Astrocyte (in vitro differentiated cells and primary cell): ENCODE data around the gene RIMBP2. TPM values are rescaled to one million over a fixed set of nuclear protein-coding genes. Genes with fewer than 3 reads are reported as not detected.
"Not testable (repeated sequence)": the region's sequence is repeated elsewhere in the genome, so short reads cannot be mapped to it uniquely, and the experiment has no call there.

ENCODE experiments used
- DNase-seq: peaks from one replicate; pipeline ENCODE4 v3.0.0-alpha.2; 2010; ENCODE audit warnings: low read depth
- FAIRE-seq: peaks from 2 replicates; lab custom pipeline; 2011; peaks lifted over from hg19 to GRCh38; lab: Jason Lieb, UNC
- H2AFZ ChIP-seq: 2 replicates; pipeline ENCODE4 v1.6.0; 2012; ENCODE audit warnings: low read depth, low read length, inconsistent platforms
- H3K27ac ChIP-seq: 2 replicates; pipeline ENCODE4 v1.5.1; 2011; ENCODE audit warnings: low read depth, low read length, inconsistent platforms
- H3K27me3 ChIP-seq: 2 replicates; pipeline ENCODE4 v1.6.0; 2011; ENCODE audit warnings: low read length, inconsistent platforms; ENCODE audit not compliant: insufficient read depth
- H3K36me3 ChIP-seq: 2 replicates; pipeline ENCODE4 v1.5.1; 2011; ENCODE audit warnings: low read length, inconsistent platforms; ENCODE audit not compliant: insufficient read depth
- H3K4me1 ChIP-seq: 2 replicates; pipeline ENCODE4 v1.5.1; 2011; ENCODE audit warnings: low read length, inconsistent platforms; ENCODE audit not compliant: insufficient read depth
- H3K4me2 ChIP-seq: 2 replicates; pipeline ENCODE4 v1.6.0; 2012; ENCODE audit warnings: low read length, inconsistent platforms
- H3K4me3 ChIP-seq: 2 replicates; pipeline ENCODE4 v1.5.1; 2011; ENCODE audit warnings: low read depth, mild to moderate bottlenecking, low read length, inconsistent platforms; ENCODE audit not compliant: insufficient read depth
- H3K79me2 ChIP-seq: 2 replicates; pipeline ENCODE4 v1.6.0; 2012; ENCODE audit warnings: mild to moderate bottlenecking, low read length, inconsistent platforms; ENCODE audit not compliant: insufficient read depth
- H3K9ac ChIP-seq: 2 replicates; pipeline ENCODE4 v1.6.0; 2012; ENCODE audit warnings: mild to moderate bottlenecking, low read length, inconsistent platforms
- H3K9me3 ChIP-seq: 2 replicates; pipeline ENCODE4 v1.5.1; 2012; ENCODE audit warnings: low read depth, mild to moderate bottlenecking, low read length, inconsistent platforms; ENCODE audit not compliant: insufficient read depth
- H4K20me1 ChIP-seq: 2 replicates; pipeline ENCODE4 v1.6.0; 2012; ENCODE audit warnings: low read length, inconsistent platforms; ENCODE audit not compliant: insufficient read depth
- H3K27ac Mint-ChIP-seq: one replicate; pipeline ENCODE4 v1.8.0; 2021; ENCODE audit warnings: mild to moderate bottlenecking, mixed read lengths; ENCODE audit not compliant: unreplicated experiment
- H3K27me3 Mint-ChIP-seq: one replicate; pipeline ENCODE4 v1.8.0; 2021; ENCODE audit warnings: low read depth, mixed read lengths; ENCODE audit not compliant: unreplicated experiment
- H3K36me3 Mint-ChIP-seq: one replicate; pipeline ENCODE4 v1.8.0; 2021; ENCODE audit warnings: low read depth, mixed read lengths; ENCODE audit not compliant: unreplicated experiment
- H3K4me1 Mint-ChIP-seq: one replicate; pipeline ENCODE4 v1.8.0; 2021; ENCODE audit warnings: low read depth, mixed read lengths; ENCODE audit not compliant: unreplicated experiment
- H3K4me3 Mint-ChIP-seq: one replicate; pipeline ENCODE4 v1.8.0; 2021; ENCODE audit warnings: mild to moderate bottlenecking, moderate library complexity, mixed read lengths; ENCODE audit not compliant: unreplicated experiment
- H3K9me3 Mint-ChIP-seq: one replicate; pipeline ENCODE4 v1.8.0; 2021; ENCODE audit warnings: mild to moderate bottlenecking, mixed read lengths; ENCODE audit not compliant: unreplicated experiment
- EZH2 ChIP-seq: IDR thresholded peaks from 2 replicates; pipeline ENCODE4 v1.6.1; 2012; ENCODE audit warnings: mild to moderate bottlenecking, low read length, inconsistent platforms; ENCODE audit not compliant: insufficient read depth
- total RNA-seq: library from RNA; stranded (reverse); gene quantifications from 2 replicates; pipeline ENCODE4 v1.2.1, GENCODE V29; 2021
- TF ChIP-seq, protein P1 (sequence below): IDR thresholded peaks from 2 replicates; pipeline ENCODE4 v1.5.1; 2011; ENCODE audit warnings: low read depth, mild to moderate bottlenecking, inconsistent platforms, low read length, moderate library complexity; ENCODE audit not compliant: insufficient read depth

Gene RIMBP2
- total RNA-seq, 1 donor from 2014 or later: 2.2 TPM

GRCh38 chr12:130752692-130753230, 36.7 kb upstream of the RIMBP2 start:
- no peak for FAIRE-seq

GRCh38 chr12:130752037-130752436, 35.9 kb upstream of the RIMBP2 start:
- not testable (repeated sequence) for FAIRE-seq, H3K4me1 Mint-ChIP-seq, H3K36me3 Mint-ChIP-seq

More at GRCh38 chr12:130752692-130753230, 36.7 kb upstream of the RIMBP2 start:
- H2AFZ ChIP-seq: no peak overlapping the region
- no peaks in the 10 kb centered on the region for H3K79me2 ChIP-seq
- H3K9me3 ChIP-seq: no peaks in the 10 kb centered on the region
- no peaks in the 10 kb centered on the region for H3K4me1 ChIP-seq
- Mint-ChIP-seq H3K36me3 (no peaks in the 10 kb centered on the region), H3K27ac (no peak overlapping the region), H3K27me3 (peaks cover 21% of the 10 kb centered on the region), H3K9me3 (no peaks in the 10 kb centered on the region), H3K4me3 (no peak overlapping the region), H3K4me1 (no peaks in the 10 kb centered on the region)
- H3K27ac ChIP-seq: no peak overlapping the region
- no peaks in the 10 kb centered on the region for H3K36me3 ChIP-seq
- no peaks in the 10 kb centered on the region for H4K20me1 ChIP-seq
- TF ChIP-seq, protein P1, sequence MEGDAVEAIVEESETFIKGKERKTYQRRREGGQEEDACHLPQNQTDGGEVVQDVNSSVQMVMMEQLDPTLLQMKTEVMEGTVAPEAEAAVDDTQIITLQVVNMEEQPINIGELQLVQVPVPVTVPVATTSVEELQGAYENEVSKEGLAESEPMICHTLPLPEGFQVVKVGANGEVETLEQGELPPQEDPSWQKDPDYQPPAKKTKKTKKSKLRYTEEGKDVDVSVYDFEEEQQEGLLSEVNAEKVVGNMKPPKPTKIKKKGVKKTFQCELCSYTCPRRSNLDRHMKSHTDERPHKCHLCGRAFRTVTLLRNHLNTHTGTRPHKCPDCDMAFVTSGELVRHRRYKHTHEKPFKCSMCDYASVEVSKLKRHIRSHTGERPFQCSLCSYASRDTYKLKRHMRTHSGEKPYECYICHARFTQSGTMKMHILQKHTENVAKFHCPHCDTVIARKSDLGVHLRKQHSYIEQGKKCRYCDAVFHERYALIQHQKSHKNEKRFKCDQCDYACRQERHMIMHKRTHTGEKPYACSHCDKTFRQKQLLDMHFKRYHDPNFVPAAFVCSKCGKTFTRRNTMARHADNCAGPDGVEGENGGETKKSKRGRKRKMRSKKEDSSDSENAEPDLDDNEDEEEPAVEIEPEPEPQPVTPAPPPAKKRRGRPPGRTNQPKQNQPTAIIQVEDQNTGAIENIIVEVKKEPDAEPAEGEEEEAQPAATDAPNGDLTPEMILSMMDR: no peak
- no peak for TF ChIP-seq EZH2
- H3K9ac ChIP-seq: no peak overlapping the region
- H3K4me3 ChIP-seq: no peak overlapping the region
- H3K27me3 ChIP-seq: no peaks in the 10 kb centered on the region
- DNase-seq: no peak
- H3K4me2 ChIP-seq: no peak overlapping the region

GRCh38 chr12:130748786-130749185, 32.7 kb upstream of the RIMBP2 start:
- no peaks in the 10 kb centered on the region for H3K9me3 ChIP-seq
- H3K36me3 ChIP-seq: no peaks in the 10 kb centered on the region
- no peak overlapping the region for H3K4me3 Mint-ChIP-seq
- no peak overlapping the region for H3K27ac Mint-ChIP-seq
- H3K9ac ChIP-seq: no peak overlapping the region
- no peaks in the 10 kb centered on the region for H3K9me3 Mint-ChIP-seq
- no peaks in the 10 kb centered on the region for H4K20me1 ChIP-seq
- no peak for DNase-seq
- no peak overlapping the region for H3K27ac ChIP-seq
- H3K36me3 Mint-ChIP-seq: no peaks in the 10 kb centered on the region
- H3K27me3 ChIP-seq: no peaks in the 10 kb centered on the region
- no peaks in the 10 kb centered on the region for H3K4me1 ChIP-seq
- H3K4me1 Mint-ChIP-seq: no peaks in the 10 kb centered on the region
- no peaks in the 10 kb centered on the region for H3K79me2 ChIP-seq
- H3K4me3 ChIP-seq: no peak overlapping the region
- no peak for FAIRE-seq
- H2AFZ ChIP-seq: no peak overlapping the region
- peaks cover 24% of the 10 kb centered on the region for H3K27me3 Mint-ChIP-seq
- TF ChIP-seq, protein P1: no peak
- TF ChIP-seq EZH2: no peak
- H3K4me2 ChIP-seq: no peak overlapping the region

More at GRCh38 chr12:130752037-130752436, 35.9 kb upstream of the RIMBP2 start:
- not testable (repeated sequence) for H3K4me1 ChIP-seq, H3K36me3 ChIP-seq, H3K4me3 Mint-ChIP-seq, H3K4me2 ChIP-seq, H3K9me3 Mint-ChIP-seq, H4K20me1 ChIP-seq, H3K79me2 ChIP-seq, H3K27ac ChIP-seq, H2AFZ ChIP-seq, H3K4me3 ChIP-seq, DNase-seq, H3K9ac ChIP-seq, H3K27ac Mint-ChIP-seq, H3K9me3 ChIP-seq, H3K27me3 ChIP-seq
- peaks cover 21% of the 10 kb centered on the region for H3K27me3 Mint-ChIP-seq
